Caco-2 (cell line): ENCODE data around the gene RFC4. TPM values are rescaled to one million over a fixed set of nuclear protein-coding genes. Genes with fewer than 3 reads are reported as not detected.

ENCODE experiments used
- BruUV-seq: library from RNA; stranded (reverse); fragments of 400-500 nt; replicated peaks from 2 replicates; lab custom pipeline; 2021; lab: Mats Ljungman, UMichigan
- CTCF ChIA-PET: fragments of 300-600 bp; sonication (Branson Sonifier 250); formaldehyde crosslinking; loops from one replicate; lab custom pipeline; 2022; ENCODE audit warnings: antibody characterized with exemption; lab: Charles Lee
- POLR2A ChIA-PET: fragments of 300-600 bp; sonication (Branson Sonifier 250); formaldehyde crosslinking; loops from one replicate; lab custom pipeline; 2022; ENCODE audit warnings: antibody characterized with exemption; lab: Charles Lee
- DNase-seq, 2 experiments: peaks; one replicate each; pipeline versions ENCODE4 v3.0.0 to v3.0.0-alpha.2; 2020 to 2022
- H3K27me3 ChIP-seq: replicated peaks from 2 replicates; pipeline ENCODE4 v1.6.0; 2011; ENCODE audit warnings: low read length; ENCODE audit not compliant: control insufficient read depth, insufficient read depth
- H3K36me3 ChIP-seq: 2 replicates; pipeline ENCODE4 v1.5.1; 2011; ENCODE audit warnings: low read length; ENCODE audit not compliant: control insufficient read depth, insufficient read depth
- H3K4me1 ChIP-seq: fragments of 250-450 bp; sonication (Bioruptor Pico); 2 replicates; pipeline ENCODE4 v1.5.1; 2020; ENCODE audit warnings: mild to moderate bottlenecking
- H3K4me3 ChIP-seq: 2 replicates; pipeline ENCODE4 v1.5.1; 2011; ENCODE audit warnings: low read depth, mild to moderate bottlenecking, control low read depth, low read length
- H3K9me3 ChIP-seq: fragments of 250-450 bp; sonication (Bioruptor Pico); 2 replicates; pipeline ENCODE4 v1.5.1; 2020; ENCODE audit warnings: mild to moderate bottlenecking, moderate library complexity
- H3K27ac Mint-ChIP-seq: one replicate; pipeline ENCODE4 v1.8.0; 2022; ENCODE audit warnings: mixed read lengths; ENCODE audit not compliant: unreplicated experiment
- H3K27me3 Mint-ChIP-seq: one replicate; pipeline ENCODE4 v1.8.0; 2022; ENCODE audit warnings: mixed read lengths; ENCODE audit not compliant: insufficient read depth, unreplicated experiment
- H3K36me3 Mint-ChIP-seq: one replicate; pipeline ENCODE4 v1.8.0; 2022; ENCODE audit warnings: mild to moderate bottlenecking, mixed read lengths; ENCODE audit not compliant: insufficient read depth, unreplicated experiment
- H3K4me1 Mint-ChIP-seq: one replicate; pipeline ENCODE4 v1.8.0; 2022; ENCODE audit warnings: low read depth, mixed read lengths; ENCODE audit not compliant: unreplicated experiment
- H3K4me3 Mint-ChIP-seq: one replicate; pipeline ENCODE4 v1.8.0; 2022; ENCODE audit warnings: mild to moderate bottlenecking, moderate library complexity, mixed read lengths; ENCODE audit not compliant: unreplicated experiment
- H3K9me3 Mint-ChIP-seq: one replicate; pipeline ENCODE4 v1.8.0; 2022; ENCODE audit warnings: mixed read lengths; ENCODE audit not compliant: unreplicated experiment
- CTCF ChIP-seq, 2 experiments: fragments of 200-600 bp in 1 of 2; IDR thresholded peaks; 1 replicate in 1 of 2; 2 replicates in 1 of 2; pipeline versions ENCODE4 v1.5.1 to v1.8.0; 2011 to 2022; ENCODE audit warnings: antibody characterized with exemption in 1 of 2, control low read depth in 1 of 2, inconsistent platforms in 1 of 2, low read depth in 1 of 2, low read length in 1 of 2, mild to moderate bottlenecking in 1 of 2, moderate library complexity in 1 of 2; ENCODE audit not compliant: insufficient read depth in 1 of 2, severe bottlenecking in 1 of 2, unreplicated experiment in 1 of 2
- intact Hi-C: fragments of 100-400 bp; cut with micrococcal nuclease; formaldehyde crosslinking; loops from one replicate; pipeline ENCODE4 v1.10.0; 2022; ENCODE audit not compliant: unreplicated experiment
- total RNA-seq: library from RNA; stranded (reverse); gene quantifications from 2 replicates; pipeline ENCODE4 v1.2.3, GENCODE V29; 2022

The RFC4 gene
- total RNA-seq, 1 experiment from 2014 or later: 62.2 TPM

- ChIA-PET CTCF (no interaction called here), POLR2A (no interaction called here)
- no peaks in the 10 kb centered on the region for H3K9me3 ChIP-seq
- no peaks in the 10 kb centered on the region for H3K27me3 ChIP-seq
- H3K4me1 Mint-ChIP-seq: peaks cover 17% of the 10 kb centered on the region
- peak overlapping the region; percentile 95 for H3K27ac Mint-ChIP-seq
- intact Hi-C loops: no loop called here
- DNase-seq: no peak
- peak overlapping the region; percentile 80 for H3K4me3 Mint-ChIP-seq
- H3K27me3 Mint-ChIP-seq: no peaks in the 10 kb centered on the region
- TF ChIP-seq CTCF (IDR thresholded peaks at IDR 0.05; ENCODE audit: insufficient read depth in 1 of 2, low read depth in 1 of 2, low read length in 1 of 2, severe bottlenecking in 1 of 2, unreplicated experiment in 1 of 2): no peak
- BruUV-seq: no TSS peak
- peak overlapping the region; percentile 88 for H3K4me3 ChIP-seq
- peaks cover 15% of the 10 kb centered on the region for H3K36me3 ChIP-seq
- peaks cover 13% of the 10 kb centered on the region; the same call in 1 of the 2 replicates for H3K4me1 ChIP-seq
- peaks cover 77% of the 10 kb centered on the region for H3K36me3 Mint-ChIP-seq
- no peaks in the 10 kb centered on the region for H3K9me3 Mint-ChIP-seq
These were observed 20.7 kb downstream of the RFC4 start for GRCh38 chr3:186785495-186786018.

- Mint-ChIP-seq H3K4me1 (peaks cover 17% of the 10 kb centered on the region), H3K9me3 (no peaks in the 10 kb centered on the region), H3K4me3 (peak overlapping the region; percentile 80), H3K27ac (peak overlapping the region; percentile 95), H3K36me3 (peaks cover 71% of the 10 kb centered on the region), H3K27me3 (no peaks in the 10 kb centered on the region)
- Histone ChIP-seq H3K4me1 (peaks cover 13% of the 10 kb centered on the region; the same call in 1 of the 2 replicates), H3K27me3 (no peaks in the 10 kb centered on the region), H3K36me3 (peaks cover 15% of the 10 kb centered on the region), H3K9me3 (no peaks in the 10 kb centered on the region), H3K4me3 (peak overlapping the region; percentile 88)
- BruUV-seq: no TSS peak
- ChIA-PET CTCF (no interaction called here), POLR2A (no interaction called here)
- intact Hi-C loops: no loop called here
- DNase-seq: no peak
- no peak for TF ChIP-seq CTCF (IDR thresholded peaks at IDR 0.05; ENCODE audit: insufficient read depth in 1 of 2, low read depth in 1 of 2, low read length in 1 of 2, severe bottlenecking in 1 of 2, unreplicated experiment in 1 of 2)
These were observed 21.3 kb downstream of the RFC4 start for GRCh38 chr3:186784820-186785494.

- TSS peak; percentile 49 for BruUV-seq
- peak overlapping the region; percentile 88 for H3K4me3 ChIP-seq
- ChIA-PET POLR2A (interaction anchor here (1.2 to 2.6 kb wide), 3 partner anchors 22 to 214 kb away, joined by 4 to 17 read pairs (median 4); partner anchors contain the start of genes DNAJB11 and RFC4), CTCF (interaction anchor here (1.0 kb wide), 1 partner anchor 169 kb away, joined by 4 read pairs; no protein-coding TSS in a partner anchor)
- no peaks in the 10 kb centered on the region for H3K27me3 ChIP-seq
- peak; percentile 67 to 79 for DNase-seq
- H3K4me1 Mint-ChIP-seq: peaks cover 17% of the 10 kb centered on the region
- H3K27me3 Mint-ChIP-seq: no peaks in the 10 kb centered on the region
- peaks cover 14% of the 10 kb centered on the region for H3K36me3 ChIP-seq
- H3K9me3 ChIP-seq: no peaks in the 10 kb centered on the region
- H3K9me3 Mint-ChIP-seq: no peaks in the 10 kb centered on the region
- H3K4me1 ChIP-seq: peaks cover 13% of the 10 kb centered on the region; the same call in 1 of the 2 replicates
- intact Hi-C loops: no loop called here
- H3K36me3 Mint-ChIP-seq: peaks cover 62% of the 10 kb centered on the region
- TF ChIP-seq CTCF (IDR thresholded peaks at IDR 0.05; ENCODE audit: insufficient read depth in 1 of 2, low read depth in 1 of 2, low read length in 1 of 2, severe bottlenecking in 1 of 2, unreplicated experiment in 1 of 2): no peak
- peak overlapping the region; percentile 95 for H3K27ac Mint-ChIP-seq
- H3K4me3 Mint-ChIP-seq: peak overlapping the region; percentile 80
These were observed 22.4 kb downstream of the RFC4 start for GRCh38 chr3:186783731-186784515.
